Fibroblast of lung (primary cell): ENCODE data around the gene EREG.

Experiments used
- EZH2 ChIP-seq: IDR thresholded peaks from 2 replicates; pipeline ENCODE4 v1.5.1; 2012; ENCODE audit warnings: low read length, control low read depth, mild to moderate bottlenecking; ENCODE audit errors: missing control alignments
- TF ChIP-seq, protein P1 (sequence below), 2 donors: IDR thresholded peaks in 1 of 2; conservative IDR thresholded peaks in 1 of 2; 1 replicate in 1 of 2; 2 replicates in 1 of 2; pipeline ENCODE4 v1.5.1; 2011 to 2012; ENCODE audit warnings: low read length in 2 of 2, control low read depth in 1 of 2, inconsistent platforms in 1 of 2, low read depth in 1 of 2, mild to moderate bottlenecking in 1 of 2

DNA sequence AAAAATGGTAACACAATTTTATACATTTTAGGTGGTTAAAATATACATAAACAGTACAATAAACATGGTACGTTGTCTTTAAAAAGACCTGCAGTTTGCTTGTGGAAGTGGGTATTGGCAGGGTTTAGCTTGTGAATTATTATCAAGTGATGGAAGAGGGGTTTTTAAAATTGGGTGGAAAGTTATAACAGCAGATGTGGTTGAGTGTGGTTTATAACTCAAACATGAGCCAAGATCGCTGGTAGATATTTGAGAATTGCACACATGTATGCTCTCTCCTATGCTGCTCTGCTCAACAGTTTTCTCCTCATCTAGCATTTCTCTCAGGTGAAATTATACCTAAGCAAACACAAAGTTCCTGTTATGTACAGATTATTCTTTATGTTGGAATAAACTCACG is 42.6 kb upstream of the EREG start:
- TF ChIP-seq, protein P1, sequence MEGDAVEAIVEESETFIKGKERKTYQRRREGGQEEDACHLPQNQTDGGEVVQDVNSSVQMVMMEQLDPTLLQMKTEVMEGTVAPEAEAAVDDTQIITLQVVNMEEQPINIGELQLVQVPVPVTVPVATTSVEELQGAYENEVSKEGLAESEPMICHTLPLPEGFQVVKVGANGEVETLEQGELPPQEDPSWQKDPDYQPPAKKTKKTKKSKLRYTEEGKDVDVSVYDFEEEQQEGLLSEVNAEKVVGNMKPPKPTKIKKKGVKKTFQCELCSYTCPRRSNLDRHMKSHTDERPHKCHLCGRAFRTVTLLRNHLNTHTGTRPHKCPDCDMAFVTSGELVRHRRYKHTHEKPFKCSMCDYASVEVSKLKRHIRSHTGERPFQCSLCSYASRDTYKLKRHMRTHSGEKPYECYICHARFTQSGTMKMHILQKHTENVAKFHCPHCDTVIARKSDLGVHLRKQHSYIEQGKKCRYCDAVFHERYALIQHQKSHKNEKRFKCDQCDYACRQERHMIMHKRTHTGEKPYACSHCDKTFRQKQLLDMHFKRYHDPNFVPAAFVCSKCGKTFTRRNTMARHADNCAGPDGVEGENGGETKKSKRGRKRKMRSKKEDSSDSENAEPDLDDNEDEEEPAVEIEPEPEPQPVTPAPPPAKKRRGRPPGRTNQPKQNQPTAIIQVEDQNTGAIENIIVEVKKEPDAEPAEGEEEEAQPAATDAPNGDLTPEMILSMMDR (conservative IDR thresholded peaks at IDR 0.05 in 1 of 2, IDR thresholded peaks at IDR 0.05 in 1 of 2; ENCODE audit: low read depth in 1 of 2, low read length in 2 of 2): no peak
- no peak for TF ChIP-seq EZH2
